ENCODE data around the gene EP300.
A peak's percentile ranks its signal among the peaks of the same experiment; 100 is the strongest.
"Not testable (repeated sequence)": the region's sequence is repeated elsewhere in the genome, so short reads cannot be mapped to it uniquely, and the experiment has no call there.

Gene EP300

GRCh38 chr22:41157083-41157482, 64.7 kb downstream of the EP300 start:
- DNase-seq = no peak

GRCh38 chr22:41169157-41169556, 76.8 kb downstream of the EP300 start:
- DNase-seq = no peak

- DNase-seq = no peak
These were observed 79.6 kb downstream of the EP300 start for GRCh38 chr22:41171996-41172395.

- DNase-seq = no peak
These were observed 83.2 kb downstream of the EP300 start for GRCh38 chr22:41175546-41175945.

GRCh38 chr22:41177040-41177621, 84.7 kb downstream of the EP300 start:
- DNase-seq = no peak

GRCh38 chr22:41177622-41178424, 85.4 kb downstream of the EP300 start:
- DNase-seq = no peak

GRCh38 chr22:41178425-41178975, 86.1 kb downstream of the EP300 start:
- DNase-seq = no peak

- not testable (repeated sequence) for DNase-seq
These were observed 88.0 kb downstream of the EP300 start for GRCh38 chr22:41180362-41180761.

- no peak for DNase-seq
These were observed 88.5 kb downstream of the EP300 start for GRCh38 chr22:41180926-41181325.

GRCh38 chr22:41181349-41182241, 89.2 kb downstream of the EP300 start:
- no peak for DNase-seq

GRCh38 chr22:41184679-41185078, 92.3 kb downstream of the EP300 start:
- no peak for DNase-seq

- DNase-seq = no peak
These were observed 99.1 kb downstream of the EP300 start for GRCh38 chr22:41191467-41191866.

GRCh38 chr22:41193829-41194228, 101.4 kb downstream of the EP300 start:
- no peak for DNase-seq

GRCh38 chr22:41197038-41197972, 104.9 kb downstream of the EP300 start:
- peak; percentile 53 for DNase-seq

GRCh38 chr22:41198027-41198580, 105.7 kb downstream of the EP300 start:
- DNase-seq = no peak

GRCh38 chr22:41201141-41201540, 108.7 kb downstream of the EP300 start:
- DNase-seq = no peak

GRCh38 chr22:41203118-41203517, 110.7 kb downstream of the EP300 start:
- no peak for DNase-seq

- DNase-seq = no peak
These were observed 111.7 kb downstream of the EP300 start for GRCh38 chr22:41204066-41204465.

- DNase-seq = peak; percentile 85
These were observed 112.9 kb downstream of the EP300 start, which contains the start of gene L3MBTL2 for GRCh38 chr22:41204992-41205900. TSS of gene L3MBTL2 (plus strand) at chr22:41205312. CDS start at chr22:41205363, 51 bp downstream.

- DNase-seq = no peak
These were observed 114.3 kb downstream of the EP300 start for GRCh38 chr22:41206719-41207118.
